Measurements from ENCODE around the gene SPON2.

DNA sequence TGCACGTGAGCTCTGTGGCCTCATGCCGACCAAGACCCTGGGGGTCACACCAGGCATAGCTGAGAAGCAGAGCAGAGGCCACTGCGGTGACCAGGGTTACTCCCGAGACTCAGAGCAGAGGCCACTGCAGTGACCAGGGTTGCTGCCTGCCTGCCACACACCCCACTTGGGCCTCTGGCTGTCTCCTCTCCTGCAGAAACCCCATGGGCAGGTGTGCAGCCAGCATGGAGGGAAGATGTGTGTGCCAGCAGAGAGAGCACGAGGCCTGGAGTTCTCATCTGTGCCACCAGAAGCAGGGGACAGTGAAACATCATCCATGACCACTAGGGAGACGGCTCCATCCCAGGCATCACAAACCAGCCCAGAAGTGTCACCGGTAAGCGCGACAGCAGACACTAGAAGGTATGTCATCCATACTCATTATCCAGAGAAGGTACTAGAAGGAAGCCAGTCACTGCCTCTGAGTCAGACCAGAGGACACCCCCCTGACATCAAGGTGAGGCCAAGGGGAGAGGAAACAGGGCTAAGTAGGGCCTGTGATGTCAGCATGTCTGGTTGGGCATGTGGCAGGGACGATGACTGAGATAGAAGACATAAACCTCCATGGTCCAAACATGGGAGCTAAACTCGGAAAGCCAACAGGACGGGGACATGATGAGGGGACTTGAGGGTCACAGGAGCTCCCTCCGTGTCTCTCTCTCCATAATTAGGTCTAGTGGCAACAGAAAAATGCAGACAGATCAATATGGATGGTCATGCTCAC lies 24.2 kb upstream of the SPON2 start:
- TF ChIP-seq, protein P1, sequence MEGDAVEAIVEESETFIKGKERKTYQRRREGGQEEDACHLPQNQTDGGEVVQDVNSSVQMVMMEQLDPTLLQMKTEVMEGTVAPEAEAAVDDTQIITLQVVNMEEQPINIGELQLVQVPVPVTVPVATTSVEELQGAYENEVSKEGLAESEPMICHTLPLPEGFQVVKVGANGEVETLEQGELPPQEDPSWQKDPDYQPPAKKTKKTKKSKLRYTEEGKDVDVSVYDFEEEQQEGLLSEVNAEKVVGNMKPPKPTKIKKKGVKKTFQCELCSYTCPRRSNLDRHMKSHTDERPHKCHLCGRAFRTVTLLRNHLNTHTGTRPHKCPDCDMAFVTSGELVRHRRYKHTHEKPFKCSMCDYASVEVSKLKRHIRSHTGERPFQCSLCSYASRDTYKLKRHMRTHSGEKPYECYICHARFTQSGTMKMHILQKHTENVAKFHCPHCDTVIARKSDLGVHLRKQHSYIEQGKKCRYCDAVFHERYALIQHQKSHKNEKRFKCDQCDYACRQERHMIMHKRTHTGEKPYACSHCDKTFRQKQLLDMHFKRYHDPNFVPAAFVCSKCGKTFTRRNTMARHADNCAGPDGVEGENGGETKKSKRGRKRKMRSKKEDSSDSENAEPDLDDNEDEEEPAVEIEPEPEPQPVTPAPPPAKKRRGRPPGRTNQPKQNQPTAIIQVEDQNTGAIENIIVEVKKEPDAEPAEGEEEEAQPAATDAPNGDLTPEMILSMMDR (IDR thresholded peaks at IDR 0.05), result no peak
- no peak for TF ChIP-seq POLR2A (IDR thresholded peaks at IDR 0.05)

Data from testis (tissue), 2 donors.